Esophagus muscularis mucosa (tissue), 4 donors: ENCODE results near the gene SPP2. TPM values are rescaled to one million over a fixed set of nuclear protein-coding genes. Genes with fewer than 3 reads are reported as not detected.

ENCODE experiments used
- DNase-seq: peaks from one replicate; pipeline ENCODE4 v3.0.0-alpha.2; 2017; ENCODE audit errors: extremely low spot score
- H3K27ac ChIP-seq, 4 donors: fragments of 200-600 bp; sonication (generic); replicated peaks in 1 of 4; 1 replicate in 3 of 4; 2 replicates in 1 of 4; pipeline ENCODE4 v1.5.1; 2016 to 2019; ENCODE audit warnings: mild to moderate bottlenecking in 1 of 4
- H3K27me3 ChIP-seq, 4 donors: fragments of 200-600 bp; sonication (generic); one replicate each; pipeline versions ENCODE4 v1.5.1 to v1.6.0; 2016 to 2019
- H3K36me3 ChIP-seq, 4 donors: fragments of 200-600 bp; sonication (generic); one replicate each; pipeline ENCODE4 v1.5.1; 2016 to 2019
- H3K4me1 ChIP-seq, 4 donors: fragments of 200-600 bp; sonication (generic); one replicate each; pipeline ENCODE4 v1.5.1; 2016 to 2019
- H3K4me3 ChIP-seq, 4 donors: fragments of 200-600 bp; sonication (generic); 1 replicate in 2 of 4; 2 replicates in 2 of 4; pipeline ENCODE4 v1.5.1; 2016 to 2019; ENCODE audit warnings: mild to moderate bottlenecking in 4 of 4, moderate library complexity in 1 of 4
- H3K9me3 ChIP-seq, 4 donors: fragments of 200-600 bp; sonication (generic); 1 replicate in 3 of 4; 2 replicates in 1 of 4; pipeline ENCODE4 v1.5.1; 2016 to 2019
- CTCF ChIP-seq, 3 experiments: fragments of 200-600 bp in 2 of 3; fragments of 450-650 bp in 1 of 3; sonication (generic) in 2 of 3; IDR thresholded peaks; one replicate each; pipeline ENCODE4 v1.5.1; 2017 to 2019; ENCODE audit warnings: antibody characterized with exemption in 3 of 3, mild to moderate bottlenecking in 2 of 3, moderate library complexity in 1 of 3
- EP300 ChIP-seq: sonication (generic); formaldehyde crosslinking; IDR thresholded peaks from one replicate; pipeline ENCODE4 v1.6.1; 2017; ENCODE audit warnings: antibody characterized with exemption
- POLR2A ChIP-seq: fragments of 450-650 bp; IDR thresholded peaks from one replicate; pipeline ENCODE4 v1.6.1; 2017; ENCODE audit warnings: antibody characterized with exemption, moderate library complexity, mild to moderate bottlenecking, low read depth
- POLR2AphosphoS5 ChIP-seq, 2 donors: sonication (generic); formaldehyde crosslinking; IDR thresholded peaks; one replicate each; pipeline ENCODE4 v1.6.1; 2017; ENCODE audit warnings: antibody characterized with exemption in 2 of 2
- WGBS: methylation state at CpG from one replicate; pipeline ENCODE4 v1.1.5; 2018; 5-methylcytosine and 5-hydroxymethylcytosine counted together
- intact Hi-C: fragments of 100-400 bp; cut with DNase I; formaldehyde crosslinking; loops from one replicate; pipeline ENCODE4 v1.15.1; 2023
- total RNA-seq, 4 donors: library from RNA; depleted of rRNA; stranded (reverse); fragments of >200 nt; gene quantifications; one replicate each; pipeline versions ENCODE4 v1.1.0 to v1.2.1, GENCODE V29; 2016

The SPP2 gene
- total RNA-seq, 4 donors from 2014 or later: not detected

GRCh38 chr2:234026693-234027254 lies 23.7 kb upstream of the SPP2 start:
- intact Hi-C loops: no loop called here
- 88% methylated on average over 10 of the region's 10 CpGs for WGBS
- DNase-seq: no peak
- H3K4me3 ChIP-seq: no peak overlapping the region
- H3K9me3 ChIP-seq: no peaks in the 10 kb centered on the region
- H3K27me3 ChIP-seq: peaks cover 0 to 30% (median 0%) of the 10 kb centered on the region in 4 donors
- peaks cover 0 to 10% (median 5%) of the 10 kb centered on the region in 4 donors for H3K4me1 ChIP-seq
- no peak overlapping the region for H3K27ac ChIP-seq
- TF ChIP-seq POLR2A (no peak), CTCF (IDR thresholded peaks at IDR 0.05) (no peak), EP300 (no peak), POLR2AphosphoS5 (IDR thresholded peaks at IDR 0.05) (no peak)
- H3K36me3 ChIP-seq: no peaks in the 10 kb centered on the region

- no peak overlapping the region for H3K4me3 ChIP-seq
- H3K9me3 ChIP-seq: peaks cover 0 to under 1% (median 0%) of the 10 kb centered on the region in 4 donors
- intact Hi-C loops: no loop called here
- no peak for DNase-seq
- no peaks in the 10 kb centered on the region for H3K36me3 ChIP-seq
- H3K27me3 ChIP-seq: peaks cover 0 to 30% (median 0%) of the 10 kb centered on the region in 4 donors
- TF ChIP-seq EP300: no peak
- no peak for TF ChIP-seq POLR2A
- TF ChIP-seq POLR2AphosphoS5 (IDR thresholded peaks at IDR 0.05): no peak
- TF ChIP-seq CTCF (IDR thresholded peaks at IDR 0.05): no peak
- H3K4me1 ChIP-seq: peaks cover 0 to 10% (median 5%) of the 10 kb centered on the region in 4 donors
- no peak overlapping the region for H3K27ac ChIP-seq
- WGBS: 84% methylated on average over 1 of the region's 1 CpG
Measured at GRCh38 chr2:234027641-234028040, 22.9 kb upstream of the SPP2 start.

- Histone ChIP-seq H3K27ac (no peak overlapping the region), H3K36me3 (no peaks in the 10 kb centered on the region), H3K27me3 (peaks cover 0 to 34% (median 0%) of the 10 kb centered on the region in 4 donors), H3K4me3 (no peak overlapping the region), H3K4me1 (peaks cover 0 to 10% (median 5%) of the 10 kb centered on the region in 4 donors), H3K9me3 (peaks cover 0 to 16% (median 6%) of the 10 kb centered on the region in 4 donors)
- TF ChIP-seq POLR2AphosphoS5 (IDR thresholded peaks at IDR 0.05) (no peak), POLR2A (no peak), EP300 (no peak), CTCF (IDR thresholded peaks at IDR 0.05) (no peak)
- intact Hi-C loops: no loop called here
- no peak for DNase-seq
- 84% methylated on average over 4 of the region's 4 CpGs for WGBS
Measured at GRCh38 chr2:234029150-234029733, 21.3 kb upstream of the SPP2 start.

GRCh38 chr2:234031207-234031606 lies 19.3 kb upstream of the SPP2 start:
- Histone ChIP-seq H3K4me3 (no peak overlapping the region), H3K4me1 (peaks cover 0 to 1% (median under 1%) of the 10 kb centered on the region in 4 donors), H3K27ac (no peak overlapping the region), H3K36me3 (no peaks in the 10 kb centered on the region), H3K27me3 (peaks cover 0 to 50% (median 0%) of the 10 kb centered on the region in 4 donors), H3K9me3 (peaks cover 0 to 27% (median 10%) of the 10 kb centered on the region in 4 donors)
- intact Hi-C loops: no loop called here
- TF ChIP-seq POLR2AphosphoS5 (IDR thresholded peaks at IDR 0.05) (no peak), POLR2A (no peak), EP300 (no peak), CTCF (IDR thresholded peaks at IDR 0.05) (no peak)
- 50% methylated on average over 2 of the region's 2 CpGs for whole genome bisulfite sequencing
- DNase-seq: no peak
